ENCODE data around the gene AMY2B. TPM values are rescaled to one million over a fixed set of nuclear protein-coding genes. Genes with fewer than 3 reads are reported as not detected.

AMY2B gene
- total and polyA plus RNA-seq, 2 of the 8 experiments (the other 6 are each of a cell fraction or from before 2014, with no cell fraction given) = 2.0 to 2.1 TPM

DNA sequence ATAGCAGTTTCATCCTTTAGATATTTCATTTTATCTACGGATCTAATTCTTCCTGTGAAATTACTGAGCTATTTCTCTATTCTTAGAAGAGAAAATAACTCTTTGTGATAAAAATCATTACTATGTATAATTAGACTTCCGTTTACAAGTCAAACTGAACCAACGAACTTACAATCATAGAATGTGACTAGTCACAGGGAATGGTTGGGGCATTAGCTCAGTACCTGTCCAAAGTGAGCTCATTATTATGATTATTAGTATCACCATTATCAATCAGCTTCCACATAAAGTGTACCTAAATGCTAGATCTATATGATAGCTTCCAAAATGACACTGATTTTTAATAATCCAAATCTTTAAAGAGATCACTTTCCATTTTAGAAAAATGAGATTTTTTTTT is 12.5 kb downstream of the AMY2B start:
- FAIRE-seq (no peak), DNase-seq (ENCODE audit: low read depth in 1 of 2, low spot score in 2 of 2) (no peak)
- no peaks in the 10 kb centered on the region for H3K23me2 ChIP-seq (ENCODE audit: low read depth, low read length)
- no peaks in the 10 kb centered on the region for H3K4me1 ChIP-seq (replicated peaks in 1 of 4; ENCODE audit: control insufficient read depth in 3 of 4, insufficient read depth in 4 of 4, low read length in 3 of 4)
- no peaks in the 10 kb centered on the region for H3K79me1 ChIP-seq (ENCODE audit: low read depth, low read length)
- no peaks in the 10 kb centered on the region for H3K27me3 ChIP-seq (replicated peaks in 1 of 4; ENCODE audit: control insufficient read depth in 3 of 4, extremely low read depth in 1 of 4, insufficient read depth in 3 of 4, low read length in 3 of 4)
- no peak overlapping the region for H2BK12ac ChIP-seq (ENCODE audit: low read depth, low read length)
- H3K9me3 ChIP-seq (ENCODE audit: insufficient read depth in 2 of 2, low read depth in 1 of 2, low read length in 1 of 2) = peaks cover 16 to 17% of the 10 kb centered on the region in 2 experiments; a peak in 3 of 4 replicates
- no peak overlapping the region for H3K4ac ChIP-seq (replicated peaks; ENCODE audit: insufficient read length, low read depth, low read length)
- H3K27ac ChIP-seq (ENCODE audit: low read depth, low read length) = no peak overlapping the region
- no peak overlapping the region for H3K4me2 ChIP-seq (ENCODE audit: insufficient read depth in 1 of 2, low read depth in 2 of 2, low read length in 2 of 2)
- no peak overlapping the region for H3K14ac ChIP-seq (ENCODE audit: insufficient read length)
- no peak overlapping the region for H2BK120ac ChIP-seq (replicated peaks; ENCODE audit: low read depth, low read length)
- ChIA-PET POLR2A (ENCODE audit: partially characterized antibody) (no interaction called here), CTCF (ENCODE audit: partially characterized antibody) (interaction anchor here (0.6 kb wide), 1 partner anchor 398 kb away, joined by 3 read pairs; no protein-coding TSS in a partner anchor)
- no peak overlapping the region for H2BK20ac ChIP-seq (ENCODE audit: low read length)
- H3K9ac ChIP-seq (replicated peaks in 1 of 4; ENCODE audit: extremely low read depth in 1 of 4, low read depth in 3 of 4, low read length in 3 of 4) = no peak overlapping the region
- H2AK5ac ChIP-seq (ENCODE audit: low read depth, low read length) = no peak overlapping the region
- H3K18ac ChIP-seq (ENCODE audit: extremely low read depth, low read length) = no peak overlapping the region
- no peak overlapping the region for H2AFZ ChIP-seq (ENCODE audit: low read length)
- H3K36me3 ChIP-seq (ENCODE audit: control insufficient read depth in 2 of 4, insufficient read depth in 4 of 4, low read length in 3 of 4) = no peaks in the 10 kb centered on the region
- H4K5ac ChIP-seq (ENCODE audit: insufficient read length, low read depth, low read length) = no peak overlapping the region
- no peaks in the 10 kb centered on the region for H3K79me2 ChIP-seq (ENCODE audit: control insufficient read depth in 1 of 2, insufficient read depth in 2 of 2, low read length in 2 of 2)
- H3K56ac ChIP-seq (replicated peaks; ENCODE audit: insufficient read length, low read depth, low read length) = no peak overlapping the region
- no peak overlapping the region for H2BK15ac ChIP-seq (ENCODE audit: low read length)
- 96% methylated on average over 3 of the region's 3 CpGs; no CpG with 5 or more reads in 1 of the 2 experiments for WGBS, 2 experiments (ENCODE audit: extremely low coverage in 1 of 2, insufficient coverage in 1 of 2, insufficient read length in 1 of 2, insufficient replicate concordance in 2 of 2, low coverage in 1 of 2, low lambda C conversion rate in 2 of 2, missing lambda C conversion rate in 1 of 2)
- no peak overlapping the region for H3K23ac ChIP-seq (ENCODE audit: insufficient read length)
- no peak overlapping the region for H2BK5ac ChIP-seq (ENCODE audit: low read depth, low read length)
- H4K91ac ChIP-seq (replicated peaks; ENCODE audit: insufficient read length, low read length) = no peak overlapping the region
- no peak overlapping the region for H4K8ac ChIP-seq (ENCODE audit: extremely low read depth, insufficient read depth, low read length)
- H3K4me3 ChIP-seq (ENCODE audit: extremely low read depth in 1 of 4, insufficient read depth in 2 of 4, low read depth in 3 of 4, low read length in 4 of 4) = no peak overlapping the region
- H4K20me1 ChIP-seq (replicated peaks in 1 of 2; ENCODE audit: control insufficient read depth in 1 of 2, insufficient read depth in 2 of 2, low read length in 2 of 2) = no peaks in the 10 kb centered on the region
- TF ChIP-seq KDM1A (IDR thresholded peaks at IDR 0.05; ENCODE audit: borderline replicate concordance, low read length) (no peak), YY1 (IDR thresholded peaks at IDR 0.05; ENCODE audit: low read depth, low read length) (no peak), SAP30 (IDR thresholded peaks at IDR 0.05; ENCODE audit: insufficient read depth, insufficient replicate concordance, low read length) (no peak), SIX5 (IDR thresholded peaks at IDR 0.05; ENCODE audit: low read depth, low read length) (no peak), CBX8 (IDR thresholded peaks at IDR 0.05; ENCODE audit: borderline replicate concordance, low read depth, low read length) (no peak), SIN3A (conservative IDR thresholded peaks at IDR 0.05 in 1 of 2, IDR thresholded peaks at IDR 0.05 in 1 of 2; ENCODE audit: low read depth in 1 of 2, low read length in 2 of 2) (no peak), SIRT6 (IDR thresholded peaks at IDR 0.05; ENCODE audit: low read length) (no peak), CHD2 (IDR thresholded peaks at IDR 0.05; ENCODE audit: low read length) (no peak), GABPA (IDR thresholded peaks at IDR 0.05; ENCODE audit: borderline replicate concordance, insufficient read depth, low read length) (no peak), BACH1 (IDR thresholded peaks at IDR 0.05; ENCODE audit: low read length) (no peak), CREB1 (IDR thresholded peaks at IDR 0.05) (no peak), BRCA1 (IDR thresholded peaks at IDR 0.05; ENCODE audit: low read depth, low read length) (no peak), POLR2AphosphoS5 (IDR thresholded peaks at IDR 0.05; ENCODE audit: low read depth, low read length) (no peak)
- TF ChIP-seq, protein P1, sequence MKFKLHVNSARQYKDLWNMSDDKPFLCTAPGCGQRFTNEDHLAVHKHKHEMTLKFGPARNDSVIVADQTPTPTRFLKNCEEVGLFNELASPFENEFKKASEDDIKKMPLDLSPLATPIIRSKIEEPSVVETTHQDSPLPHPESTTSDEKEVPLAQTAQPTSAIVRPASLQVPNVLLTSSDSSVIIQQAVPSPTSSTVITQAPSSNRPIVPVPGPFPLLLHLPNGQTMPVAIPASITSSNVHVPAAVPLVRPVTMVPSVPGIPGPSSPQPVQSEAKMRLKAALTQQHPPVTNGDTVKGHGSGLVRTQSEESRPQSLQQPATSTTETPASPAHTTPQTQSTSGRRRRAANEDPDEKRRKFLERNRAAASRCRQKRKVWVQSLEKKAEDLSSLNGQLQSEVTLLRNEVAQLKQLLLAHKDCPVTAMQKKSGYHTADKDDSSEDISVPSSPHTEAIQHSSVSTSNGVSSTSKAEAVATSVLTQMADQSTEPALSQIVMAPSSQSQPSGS (IDR thresholded peaks at IDR 0.05; ENCODE audit: low read length) = no peak
